GM12801 (cell line): ENCODE data around the gene TMEM174.

Experiments
- CTCF ChIP-seq: IDR thresholded peaks from one replicate; pipeline ENCODE4 v1.5.1; 2011; ENCODE audit warnings: control low read depth; ENCODE audit not compliant: insufficient read length; ENCODE audit errors: extremely low read depth

The TMEM174 gene

DNA sequence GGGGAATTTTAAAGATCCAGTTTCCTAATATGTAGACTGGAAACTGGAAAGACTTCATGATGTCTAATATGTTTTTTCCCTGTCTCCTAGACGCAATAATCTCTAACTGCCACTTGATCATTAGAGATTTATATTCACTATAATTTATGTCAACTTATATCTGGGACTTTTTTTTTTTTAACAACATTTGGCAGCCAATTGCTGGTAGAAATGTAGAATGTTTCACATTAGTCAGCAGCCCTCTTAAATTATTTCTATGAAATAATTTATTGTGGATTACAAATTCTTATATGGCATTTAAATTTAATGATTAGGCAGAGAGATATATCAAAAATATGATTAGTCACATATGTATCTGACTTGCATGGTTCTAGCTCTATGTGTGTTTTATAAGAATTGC, 48.2 kb downstream of the TMEM174 start:
- no peak for TF ChIP-seq CTCF

GRCh38 chr5:73221726-73222125, 48.7 kb downstream of the TMEM174 start:
- no peak for TF ChIP-seq CTCF

- TF ChIP-seq CTCF: no peak
These were observed 49.2 kb downstream of the TMEM174 start for GRCh38 chr5:73222173-73222572.
